ENCODE measurements around the gene PKDCC.

DNA sequence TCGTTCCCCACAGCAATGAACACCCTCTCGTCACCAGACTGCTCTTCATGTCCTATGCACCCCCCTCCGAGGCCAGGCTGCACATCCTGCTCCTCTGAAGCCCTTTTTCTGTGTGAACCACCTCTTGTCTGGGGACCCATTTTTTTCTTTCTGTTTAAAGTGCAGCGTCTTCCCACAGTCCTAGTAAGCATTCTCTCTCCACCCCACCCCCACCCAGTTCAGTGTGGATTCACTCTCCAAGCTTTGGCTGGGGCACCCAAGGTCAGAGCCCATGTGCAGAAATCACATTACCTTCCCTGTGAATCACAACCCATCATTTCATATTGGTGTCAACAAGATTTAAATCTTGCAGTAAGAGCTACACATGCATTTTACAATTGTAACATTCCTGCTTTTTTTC lies 26.4 kb upstream of the PKDCC start:
- TF ChIP-seq, protein P1, sequence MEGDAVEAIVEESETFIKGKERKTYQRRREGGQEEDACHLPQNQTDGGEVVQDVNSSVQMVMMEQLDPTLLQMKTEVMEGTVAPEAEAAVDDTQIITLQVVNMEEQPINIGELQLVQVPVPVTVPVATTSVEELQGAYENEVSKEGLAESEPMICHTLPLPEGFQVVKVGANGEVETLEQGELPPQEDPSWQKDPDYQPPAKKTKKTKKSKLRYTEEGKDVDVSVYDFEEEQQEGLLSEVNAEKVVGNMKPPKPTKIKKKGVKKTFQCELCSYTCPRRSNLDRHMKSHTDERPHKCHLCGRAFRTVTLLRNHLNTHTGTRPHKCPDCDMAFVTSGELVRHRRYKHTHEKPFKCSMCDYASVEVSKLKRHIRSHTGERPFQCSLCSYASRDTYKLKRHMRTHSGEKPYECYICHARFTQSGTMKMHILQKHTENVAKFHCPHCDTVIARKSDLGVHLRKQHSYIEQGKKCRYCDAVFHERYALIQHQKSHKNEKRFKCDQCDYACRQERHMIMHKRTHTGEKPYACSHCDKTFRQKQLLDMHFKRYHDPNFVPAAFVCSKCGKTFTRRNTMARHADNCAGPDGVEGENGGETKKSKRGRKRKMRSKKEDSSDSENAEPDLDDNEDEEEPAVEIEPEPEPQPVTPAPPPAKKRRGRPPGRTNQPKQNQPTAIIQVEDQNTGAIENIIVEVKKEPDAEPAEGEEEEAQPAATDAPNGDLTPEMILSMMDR (IDR thresholded peaks at IDR 0.05) = no peak
- TF ChIP-seq ZFX (IDR thresholded peaks at IDR 0.05; ENCODE audit: borderline replicate concordance) = no peak
